ENCODE data around the gene NAXE.
"Not testable (repeated sequence)": the region's sequence is repeated elsewhere in the genome, so short reads cannot be mapped to it uniquely, and the experiment has no call there.

DNA sequence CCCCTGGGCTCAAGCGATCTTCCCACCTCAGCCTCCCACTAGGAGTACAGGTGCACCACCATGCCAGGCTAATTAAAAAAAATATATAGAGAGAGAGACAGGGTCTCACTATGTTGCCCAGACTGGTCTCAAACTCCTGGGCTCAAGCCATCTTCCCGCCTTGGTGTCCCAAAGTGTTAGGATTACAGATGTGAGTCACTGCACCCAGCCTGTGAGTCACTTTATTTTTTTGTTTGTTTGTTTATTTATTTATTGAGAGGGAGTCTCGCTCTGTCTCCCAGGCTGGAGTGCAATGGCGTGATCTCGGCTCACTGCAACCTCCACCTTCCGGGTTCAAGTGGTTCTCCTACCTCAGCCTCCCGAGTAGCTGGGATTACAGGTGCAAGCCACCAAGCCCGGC lies 3.6 kb upstream of the NAXE start:
- TF ChIP-seq, protein P1, sequence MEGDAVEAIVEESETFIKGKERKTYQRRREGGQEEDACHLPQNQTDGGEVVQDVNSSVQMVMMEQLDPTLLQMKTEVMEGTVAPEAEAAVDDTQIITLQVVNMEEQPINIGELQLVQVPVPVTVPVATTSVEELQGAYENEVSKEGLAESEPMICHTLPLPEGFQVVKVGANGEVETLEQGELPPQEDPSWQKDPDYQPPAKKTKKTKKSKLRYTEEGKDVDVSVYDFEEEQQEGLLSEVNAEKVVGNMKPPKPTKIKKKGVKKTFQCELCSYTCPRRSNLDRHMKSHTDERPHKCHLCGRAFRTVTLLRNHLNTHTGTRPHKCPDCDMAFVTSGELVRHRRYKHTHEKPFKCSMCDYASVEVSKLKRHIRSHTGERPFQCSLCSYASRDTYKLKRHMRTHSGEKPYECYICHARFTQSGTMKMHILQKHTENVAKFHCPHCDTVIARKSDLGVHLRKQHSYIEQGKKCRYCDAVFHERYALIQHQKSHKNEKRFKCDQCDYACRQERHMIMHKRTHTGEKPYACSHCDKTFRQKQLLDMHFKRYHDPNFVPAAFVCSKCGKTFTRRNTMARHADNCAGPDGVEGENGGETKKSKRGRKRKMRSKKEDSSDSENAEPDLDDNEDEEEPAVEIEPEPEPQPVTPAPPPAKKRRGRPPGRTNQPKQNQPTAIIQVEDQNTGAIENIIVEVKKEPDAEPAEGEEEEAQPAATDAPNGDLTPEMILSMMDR (IDR thresholded peaks at IDR 0.05; ENCODE audit: low read length): not testable (repeated sequence)
- TF ChIP-seq EZH2 (IDR thresholded peaks at IDR 0.05; ENCODE audit: borderline replicate concordance, low read length): not testable (repeated sequence)
